GM12878 (cell line): Measurements from ENCODE around the gene GARNL3. TPM values are rescaled to one million over a fixed set of nuclear protein-coding genes. Genes with fewer than 3 reads are reported as not detected.

ENCODE experiments used
- ATAC-seq: fragments of 200-7000 bp; cut with Tn5 transposase; 3 replicates; pipeline ENCODE4 v1.9.1; 2020; ENCODE audit warnings: mild to moderate bottlenecking, moderate library complexity
- BruUV-seq: library from RNA; stranded (reverse); fragments of 400-500 nt; replicated peaks from 2 replicates; lab custom pipeline; 2021; lab: Mats Ljungman, UMichigan
- CTCF ChIA-PET: fragments of 300-600 bp; sonication (Branson Sonifier 250); formaldehyde crosslinking; extraction: SDS; loops from one replicate; lab custom pipeline; 2021; ENCODE audit warnings: inconsistent platforms; lab: Yijun Ruan, JAX
- POLR2A ChIA-PET: fragments of 350-600 bp; formaldehyde crosslinking; extraction: SDS; loops from one replicate; lab custom pipeline; 2021; ENCODE audit warnings: inconsistent platforms; lab: Charles Lee
- RAD21 ChIA-PET: fragments of 300-600 bp; sonication (Branson Sonifier 250); formaldehyde crosslinking; loops from one replicate; lab custom pipeline; 2023; ENCODE audit warnings: antibody characterized with exemption; ENCODE audit not compliant: unreplicated experiment; lab: Charles Lee
- SMC1A ChIA-PET: fragments of 300-600 bp; sonication (Branson Sonifier 250); formaldehyde crosslinking; loops from one replicate; lab custom pipeline; 2023; ENCODE audit not compliant: unreplicated experiment, uncharacterized antibody; lab: Charles Lee
- DNase-seq: peaks from one replicate; pipeline ENCODE4 v3.0.0-alpha.2; 2011; ENCODE audit warnings: low read depth, low spot score
- FAIRE-seq: peaks from 3 replicates; lab custom pipeline; 2011; peaks lifted over from hg19 to GRCh38; lab: Jason Lieb, UNC
- H2AFZ ChIP-seq: 2 replicates; pipeline ENCODE4 v1.6.0; 2011; ENCODE audit warnings: low read depth, low read length, control low read depth; ENCODE audit not compliant: control insufficient read depth
- H3K27ac ChIP-seq: 2 replicates; pipeline ENCODE4 v1.5.1; 2011; ENCODE audit warnings: control low read depth; ENCODE audit not compliant: control insufficient read depth, insufficient read depth
- H3K27me3 ChIP-seq, 2 experiments: replicated peaks in 1 of 2; 2 replicates each; pipeline versions ENCODE4 v1.6.0 to v1.6.1; 2011; ENCODE audit warnings: low read length in 1 of 2; ENCODE audit not compliant: control insufficient read depth in 2 of 2, insufficient read depth in 2 of 2
- H3K36me3 ChIP-seq, 2 experiments: 2 replicates each; pipeline ENCODE4 v1.5.1; 2011; ENCODE audit warnings: low read length in 1 of 2; ENCODE audit not compliant: control insufficient read depth in 2 of 2, insufficient read depth in 2 of 2
- H3K4me1 ChIP-seq: 2 replicates; pipeline ENCODE4 v1.6.1; 2011; ENCODE audit warnings: mild to moderate bottlenecking, low read length, moderate library complexity, mixed read lengths; ENCODE audit not compliant: control insufficient read depth, insufficient read depth
- H3K4me2 ChIP-seq: 2 replicates; pipeline ENCODE4 v1.6.0; 2011; ENCODE audit warnings: control low read depth; ENCODE audit not compliant: control insufficient read depth, insufficient read depth
- H3K4me3 ChIP-seq: fragments of 200-600 bp; sonication (generic); 2 replicates; pipeline ENCODE4 v1.5.1; 2016
- H3K79me2 ChIP-seq: 2 replicates; pipeline ENCODE4 v1.6.0; 2011; ENCODE audit warnings: low read length; ENCODE audit not compliant: control insufficient read depth, insufficient read depth
- H3K9ac ChIP-seq: 2 replicates; pipeline ENCODE4 v1.8.0; 2011; ENCODE audit warnings: low read length, control low read depth, mixed read lengths; ENCODE audit not compliant: control insufficient read depth, insufficient read depth
- H3K9me3 ChIP-seq: replicated peaks from 3 replicates; pipeline ENCODE4 v1.5.1; 2011; ENCODE audit warnings: mild to moderate bottlenecking, low read length; ENCODE audit not compliant: control insufficient read depth, insufficient read depth
- H4K20me1 ChIP-seq: 2 replicates; pipeline ENCODE4 v1.6.0; 2011; ENCODE audit not compliant: control insufficient read depth, insufficient read depth
- CBX5 ChIP-seq: sonication (generic); IDR thresholded peaks from 2 replicates; pipeline ENCODE4 v1.6.1; 2016; ENCODE audit warnings: low read depth, moderate library complexity, mild to moderate bottlenecking, inconsistent platforms
- CREB1 ChIP-seq: IDR thresholded peaks from 2 replicates; pipeline ENCODE4 v1.6.1; 2012; ENCODE audit warnings: low read depth, mild to moderate bottlenecking, inconsistent platforms
- EP300 ChIP-seq, 2 experiments: fragments of 150-350 bp in 1 of 2; IDR thresholded peaks; 2 replicates each; pipeline ENCODE4 v1.6.1; 2011 to 2012; ENCODE audit warnings: low read depth in 2 of 2, low read length in 2 of 2, borderline replicate concordance in 1 of 2, improper control_type of control experiment in 1 of 2, inconsistent platforms in 1 of 2; ENCODE audit not compliant: control insufficient read depth in 1 of 2
- FOS ChIP-seq: IDR thresholded peaks from 3 replicates; pipeline ENCODE4 v1.6.1; 2011; ENCODE audit warnings: borderline replicate concordance; ENCODE audit not compliant: insufficient read length; ENCODE audit errors: extremely low read depth
- FOXK2 ChIP-seq: fragments of 450-650 bp; IDR thresholded peaks from 2 replicates; pipeline ENCODE4 v1.6.1; 2017; ENCODE audit warnings: mild to moderate bottlenecking, moderate library complexity
- HSF1 ChIP-seq: fragments of 150-350 bp; IDR thresholded peaks from 2 replicates; pipeline ENCODE4 v1.6.1; 2014; ENCODE audit warnings: mild to moderate bottlenecking, low read depth, low read length
- IKZF2 ChIP-seq, 2 experiments: fragments of 450-650 bp; IDR thresholded peaks; 2 replicates each; pipeline ENCODE4 v1.6.1; 2017; ENCODE audit warnings: mild to moderate bottlenecking in 2 of 2, moderate library complexity in 2 of 2
- NFIC ChIP-seq: IDR thresholded peaks from 2 replicates; pipeline ENCODE4 v1.6.1; 2012; ENCODE audit warnings: low read depth, mild to moderate bottlenecking, inconsistent platforms, low read length, moderate library complexity
- SMAD1 ChIP-seq: fragments of 450-650 bp; IDR thresholded peaks from 2 replicates; pipeline ENCODE4 v1.6.1; 2018; ENCODE audit warnings: mild to moderate bottlenecking, low read depth; ENCODE audit not compliant: partially characterized antibody
- SPI1 ChIP-seq: IDR thresholded peaks from 2 replicates; pipeline ENCODE4 v1.6.1; 2011; ENCODE audit warnings: low read depth, mild to moderate bottlenecking, low read length, moderate library complexity, borderline replicate concordance; ENCODE audit not compliant: insufficient read depth
- SUZ12 ChIP-seq: fragments of 200-600 bp; sonication (generic); IDR thresholded peaks from one replicate; pipeline ENCODE4 v1.6.1; 2018; ENCODE audit warnings: antibody characterized with exemption, mild to moderate bottlenecking; ENCODE audit not compliant: unreplicated experiment
- WRNIP1 ChIP-seq: IDR thresholded peaks from 2 replicates; pipeline ENCODE4 v1.6.1; 2011; ENCODE audit warnings: low read depth, low read length, improper control_type of control experiment, borderline replicate concordance
- ZBED1 ChIP-seq: IDR thresholded peaks from 2 replicates; pipeline ENCODE4 v1.6.1; 2016; ENCODE audit warnings: borderline replicate concordance
- WGBS: methylation state at CpG from one replicate; pipeline ENCODE4 v1.1.6; 2016; ENCODE audit warnings: low lambda C conversion rate; ENCODE audit not compliant: insufficient replicate concordance, insufficient coverage; ENCODE audit errors: missing lambda C conversion rate; 5-methylcytosine and 5-hydroxymethylcytosine counted together
- in situ Hi-C: fragments of 300-500 bp; cut with MboI; formaldehyde crosslinking; loops from 9 replicates; pipeline ENCODE4 v1.14.3; 2018; ENCODE audit warnings: mixed read lengths
- intact Hi-C: fragments of 100-400 bp; cut with micrococcal nuclease; formaldehyde crosslinking; loops from one replicate; pipeline ENCODE4 v1.14.2; 2022; ENCODE audit not compliant: unreplicated experiment
- polyA plus RNA-seq, 11 experiments: library from polyadenylated mRNA; depleted of rRNA in 4 of 11; unstranded in 6 of 11; stranded (reverse) in 5 of 11; fragments of >200 nt; fragmentation: Nextera tagmentation in 4 of 11; fragmentation: Illumina TruSeq in 1 of 11; extraction: Ambion mirVana in 4 of 11; extraction: Trizol in 1 of 11; gene quantifications; 1 replicate in 1 of 11; 2 replicates in 10 of 11; pipeline versions ENCODE4 v1.2.1 to v1.2.3, GENCODE V29; 2011 to 2016; ENCODE audit warnings: inconsistent platforms in 2 of 11, missing spikeins in 2 of 11, low read depth in 1 of 11
- total RNA-seq, 4 experiments: library from RNA; depleted of rRNA in 3 of 4; stranded (reverse); fragments of >200 nt in 3 of 4; fragmentation: Illumina TruSeq in 1 of 4; extraction: Trizol in 1 of 4; gene quantifications; 2 replicates each; pipeline versions ENCODE4 v1.2.1 to v1.2.3, GENCODE V29; 2013 to 2021
- TF ChIP-seq, protein P1 (sequence below): IDR thresholded peaks from 2 replicates; pipeline ENCODE4 v1.6.1; 2012; ENCODE audit warnings: low read length, inconsistent platforms

The GARNL3 gene
- total and polyA plus RNA-seq, 10 of the 15 experiments (the other 5 are each of a cell fraction or from before 2014, with no cell fraction given), result 0.89 to 13.2 (median 6.3) TPM

DNA sequence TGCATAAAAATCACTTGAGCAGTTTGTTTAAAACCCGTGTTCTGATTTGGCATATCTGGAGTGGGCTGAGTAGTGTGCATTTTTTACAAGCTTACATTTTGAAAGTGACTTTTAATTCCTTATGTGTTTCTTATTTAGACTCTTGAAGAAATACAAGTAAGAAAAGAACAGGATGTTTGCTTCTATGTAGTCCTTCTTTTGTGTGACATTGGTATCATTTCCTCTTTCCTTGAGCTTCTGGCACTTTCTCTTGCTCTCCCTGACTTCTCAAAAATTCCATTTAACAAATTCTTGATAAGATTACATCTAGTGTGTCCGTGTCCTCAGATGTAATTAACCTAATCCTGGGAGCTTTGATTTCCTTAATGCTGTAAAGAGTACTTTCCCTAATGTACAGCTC is 12.5 kb downstream of the GARNL3 start:
- DNase-seq, result peak; percentile 33
- Histone ChIP-seq H3K27me3 (no peaks in the 10 kb centered on the region), H2AFZ (no peak overlapping the region; the same call in 1 of the 2 replicates), H3K9ac (no peak overlapping the region)
- BruUV-seq, result no TSS peak
- no peak for FAIRE-seq
- SMC1A ChIA-PET, result interaction anchor here (0.5 to 1.5 kb wide), 4 partner anchors 9 to 363 kb away, joined by 3 to 5 read pairs (median 3); no protein-coding TSS in a partner anchor
- WGBS, result 3% methylated on average over 2 of the region's 2 CpGs
- TF ChIP-seq SUZ12 (no peak), NFIC (0 out of 2 replicates have a peak, but pooled peaks have one; percentile 51), CREB1 (no peak), SMAD1 (no peak), EP300 (IDR thresholded peaks at IDR 0.05; ENCODE audit: borderline replicate concordance in 1 of 2, control insufficient read depth in 1 of 2, low read depth in 2 of 2, low read length in 2 of 2) (0 out of 4 replicates have a peak, but pooled peaks of 1 of the 2 experiments have one; percentile 30), HSF1 (peak; percentile 89), ZBED1 (no peak), WRNIP1 (no peak), FOXK2 (no peak), IKZF2 (IDR thresholded peaks at IDR 0.05) (peak in 1 of 2 experiments; percentile 37; a peak in 1 of 4 replicates), SPI1 (peak; percentile 93), CBX5 (0 out of 2 replicates have a peak, but pooled peaks have one; percentile 35), FOS (no peak)
- TF ChIP-seq, protein P1, sequence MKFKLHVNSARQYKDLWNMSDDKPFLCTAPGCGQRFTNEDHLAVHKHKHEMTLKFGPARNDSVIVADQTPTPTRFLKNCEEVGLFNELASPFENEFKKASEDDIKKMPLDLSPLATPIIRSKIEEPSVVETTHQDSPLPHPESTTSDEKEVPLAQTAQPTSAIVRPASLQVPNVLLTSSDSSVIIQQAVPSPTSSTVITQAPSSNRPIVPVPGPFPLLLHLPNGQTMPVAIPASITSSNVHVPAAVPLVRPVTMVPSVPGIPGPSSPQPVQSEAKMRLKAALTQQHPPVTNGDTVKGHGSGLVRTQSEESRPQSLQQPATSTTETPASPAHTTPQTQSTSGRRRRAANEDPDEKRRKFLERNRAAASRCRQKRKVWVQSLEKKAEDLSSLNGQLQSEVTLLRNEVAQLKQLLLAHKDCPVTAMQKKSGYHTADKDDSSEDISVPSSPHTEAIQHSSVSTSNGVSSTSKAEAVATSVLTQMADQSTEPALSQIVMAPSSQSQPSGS, result 0 out of 2 replicates have a peak, but pooled peaks have one; percentile 31
- TF ChIP-seq, all 136 proteins: peak for 7
- ChIA-PET POLR2A (interaction anchor here (1.3 to 1.4 kb wide), 2 partner anchors 9 to 13 kb away, joined by 4 to 6 read pairs; no protein-coding TSS in a partner anchor), RAD21 (interaction anchor here (1.1 kb wide), 1 partner anchor 120 kb away, joined by 4 read pairs; the partner anchor contains the start of gene SLC2A8), CTCF (interaction anchor here (0.9 to 1.8 kb wide), 3 partner anchors 71 to 338 kb away, joined by 3 to 4 read pairs (median 3); partner anchors contain the start of gene SLC2A8)
- peak overlapping the region; percentile 74 for H3K27ac ChIP-seq
- H3K4me2 ChIP-seq, result peak overlapping the region; percentile 19
- H3K36me3 ChIP-seq, result no peaks in the 10 kb centered on the region; a peak in 1 of 4 replicates
- ATAC-seq, result peak; percentile 88
- H4K20me1 ChIP-seq, result no peaks in the 10 kb centered on the region
- H3K4me3 ChIP-seq, result no peak overlapping the region; the same call in 1 of the 2 replicates
- H3K9me3 ChIP-seq, result no peaks in the 10 kb centered on the region; the same call in 2 of the 3 replicates
- peaks cover 25% of the 10 kb centered on the region for H3K4me1 ChIP-seq
- intact Hi-C loops, result no loop called here
- in situ Hi-C loops, result no loop called here
- no peaks in the 10 kb centered on the region for H3K79me2 ChIP-seq
